Peyer's patch (tissue), 4 donors: ENCODE measurements around the gene DHRSX.

Source experiments
- POLR2A ChIP-seq, 2 donors: fragments of 450-650 bp; IDR thresholded peaks; one replicate each; pipeline ENCODE4 v1.5.1; 2017; ENCODE audit warnings: antibody characterized with exemption in 2 of 2, mild to moderate bottlenecking in 2 of 2, moderate library complexity in 2 of 2
- TF ChIP-seq, protein P1 (sequence below), 6 experiments: fragments of 450-650 bp in 4 of 6; fragments of 200-600 bp in 2 of 6; sonication (generic) in 1 of 6; IDR thresholded peaks; one replicate each; pipeline ENCODE4 v1.5.1; 2017 to 2019; ENCODE audit warnings: antibody characterized with exemption in 6 of 6, mild to moderate bottlenecking in 3 of 6, moderate library complexity in 1 of 6

DNA sequence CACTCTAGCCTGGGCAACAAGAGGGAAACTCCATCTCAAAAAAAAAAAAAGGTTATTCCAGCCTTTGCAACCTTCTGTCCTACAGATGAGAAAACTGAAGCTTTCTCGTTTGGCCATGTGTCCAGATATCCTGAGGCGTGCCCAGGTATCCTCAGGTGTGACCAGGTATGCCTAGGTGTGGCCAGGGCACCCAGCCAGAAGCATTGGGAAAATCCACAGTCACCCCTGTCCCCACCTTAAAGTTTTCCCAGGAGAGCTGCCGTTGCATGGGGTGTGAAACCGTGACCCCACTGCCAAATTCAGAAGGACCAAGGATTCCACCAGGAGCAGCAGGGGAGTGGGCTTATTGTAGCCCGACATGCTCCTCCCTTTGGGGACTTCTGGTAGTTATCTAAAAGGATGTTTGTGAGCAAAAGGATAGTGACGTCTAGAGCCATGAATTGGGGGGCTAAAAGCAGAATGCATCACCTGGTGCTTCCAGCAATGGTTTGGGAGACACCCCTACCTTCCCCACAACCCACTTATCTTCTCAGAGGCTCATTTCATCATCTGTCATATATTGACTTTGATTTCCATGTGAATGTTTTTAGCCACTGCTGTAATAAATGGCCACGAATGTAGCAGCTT, 4.0 kb upstream of the DHRSX start:
- no peak for TF ChIP-seq POLR2A (IDR thresholded peaks at IDR 0.05)
- TF ChIP-seq, protein P1, sequence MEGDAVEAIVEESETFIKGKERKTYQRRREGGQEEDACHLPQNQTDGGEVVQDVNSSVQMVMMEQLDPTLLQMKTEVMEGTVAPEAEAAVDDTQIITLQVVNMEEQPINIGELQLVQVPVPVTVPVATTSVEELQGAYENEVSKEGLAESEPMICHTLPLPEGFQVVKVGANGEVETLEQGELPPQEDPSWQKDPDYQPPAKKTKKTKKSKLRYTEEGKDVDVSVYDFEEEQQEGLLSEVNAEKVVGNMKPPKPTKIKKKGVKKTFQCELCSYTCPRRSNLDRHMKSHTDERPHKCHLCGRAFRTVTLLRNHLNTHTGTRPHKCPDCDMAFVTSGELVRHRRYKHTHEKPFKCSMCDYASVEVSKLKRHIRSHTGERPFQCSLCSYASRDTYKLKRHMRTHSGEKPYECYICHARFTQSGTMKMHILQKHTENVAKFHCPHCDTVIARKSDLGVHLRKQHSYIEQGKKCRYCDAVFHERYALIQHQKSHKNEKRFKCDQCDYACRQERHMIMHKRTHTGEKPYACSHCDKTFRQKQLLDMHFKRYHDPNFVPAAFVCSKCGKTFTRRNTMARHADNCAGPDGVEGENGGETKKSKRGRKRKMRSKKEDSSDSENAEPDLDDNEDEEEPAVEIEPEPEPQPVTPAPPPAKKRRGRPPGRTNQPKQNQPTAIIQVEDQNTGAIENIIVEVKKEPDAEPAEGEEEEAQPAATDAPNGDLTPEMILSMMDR (IDR thresholded peaks at IDR 0.05): no peak
